Endothelial cell of umbilical vein (primary cell): ENCODE data around the gene NUDT14. TPM values are rescaled to one million over a fixed set of nuclear protein-coding genes. Genes with fewer than 3 reads are reported as not detected.

Experiments used
- BruUV-seq: library from RNA; stranded (reverse); fragments of 400-500 nt; replicated peaks from 2 replicates; lab custom pipeline; 2021; lab: Mats Ljungman, UMichigan
- CTCF ChIA-PET: fragments of 300-600, 350-600 bp; sonication (Branson Sonifier 250); formaldehyde crosslinking; loops from one replicate; lab custom pipeline; 2021; ENCODE audit warnings: antibody characterized with exemption, inconsistent platforms; lab: Charles Lee
- POLR2A ChIA-PET: fragments of 300-600, 350-600 bp; sonication (Branson Sonifier 250); formaldehyde crosslinking; loops from one replicate; lab custom pipeline; 2021; ENCODE audit warnings: antibody characterized with exemption, inconsistent platforms; lab: Charles Lee
- DNase-seq: peaks from one replicate; pipeline ENCODE4 v3.0.0-alpha.2; 2011; ENCODE audit warnings: low read depth, low spot score
- FAIRE-seq: peaks from 2 replicates; lab custom pipeline; 2011; peaks lifted over from hg19 to GRCh38; lab: Jason Lieb, UNC
- H2AFZ ChIP-seq: 2 replicates; pipeline ENCODE4 v1.6.0; 2012; ENCODE audit warnings: low read depth, low read length, control low read depth, inconsistent platforms
- H3K27ac ChIP-seq: 2 replicates; pipeline ENCODE4 v1.5.1; 2011; ENCODE audit warnings: low read depth, mild to moderate bottlenecking, control low read depth, low read length, moderate library complexity; ENCODE audit not compliant: insufficient read depth
- H3K27me3 ChIP-seq, 2 experiments: 2 replicates each; pipeline versions ENCODE4 v1.6.0 to v1.6.1; 2011; ENCODE audit warnings: low read length in 2 of 2, mixed read lengths in 1 of 2; ENCODE audit not compliant: control insufficient read depth in 2 of 2, insufficient read depth in 2 of 2
- H3K36me3 ChIP-seq, 2 experiments: 2 replicates in 1 of 2; 3 replicates in 1 of 2; pipeline ENCODE4 v1.5.1; 2011; ENCODE audit warnings: low read length in 2 of 2, mild to moderate bottlenecking in 1 of 2, moderate library complexity in 1 of 2; ENCODE audit not compliant: control insufficient read depth in 2 of 2, insufficient read depth in 2 of 2; ENCODE audit errors: extremely low read depth in 1 of 2
- H3K4me1 ChIP-seq: 3 replicates; pipeline ENCODE4 v1.5.1; 2011; ENCODE audit warnings: mild to moderate bottlenecking, low read length; ENCODE audit not compliant: control insufficient read depth, insufficient read depth; ENCODE audit errors: extremely low read depth
- H3K4me2 ChIP-seq: 2 replicates; pipeline ENCODE4 v1.6.1; 2011; ENCODE audit warnings: low read length, control low read depth, mixed read lengths; ENCODE audit not compliant: insufficient read depth
- H3K4me3 ChIP-seq, 3 experiments: fragments of 200-600 bp in 1 of 3; sonication (generic), shearing (Covaris generic) in 1 of 3; replicated peaks in 1 of 3; 2 replicates each; pipeline ENCODE4 v1.5.1; 2011 to 2016; ENCODE audit warnings: control low read depth in 3 of 3, low read length in 3 of 3, mild to moderate bottlenecking in 2 of 3, inconsistent platforms in 1 of 3, low read depth in 1 of 3, moderate library complexity in 1 of 3; ENCODE audit not compliant: insufficient read depth in 1 of 3
- H3K79me2 ChIP-seq: 2 replicates; pipeline ENCODE4 v1.6.0; 2012; ENCODE audit warnings: low read length, inconsistent platforms; ENCODE audit not compliant: control insufficient read depth, insufficient read depth
- H3K9ac ChIP-seq: replicated peaks from 2 replicates; pipeline ENCODE3; 2011; ENCODE audit warnings: low read length, control low read depth; ENCODE audit not compliant: insufficient read depth; ENCODE audit errors: extremely low read depth
- H3K9me1 ChIP-seq: replicated peaks from 3 replicates; pipeline ENCODE4 v1.6.0; 2011; ENCODE audit warnings: mild to moderate bottlenecking, low read length; ENCODE audit not compliant: control insufficient read depth, insufficient read depth; ENCODE audit errors: extremely low read depth
- H3K9me3 ChIP-seq: replicated peaks from 2 replicates; pipeline ENCODE4 v1.5.1; 2012; ENCODE audit warnings: low read length, inconsistent platforms; ENCODE audit not compliant: control insufficient read depth, insufficient read depth
- H4K20me1 ChIP-seq: replicated peaks from 2 replicates; pipeline ENCODE3; 2011; ENCODE audit warnings: mild to moderate bottlenecking, low read length; ENCODE audit not compliant: control insufficient read depth, insufficient read depth; ENCODE audit errors: extremely low read depth
- EZH2 ChIP-seq: IDR thresholded peaks from 2 replicates; pipeline ENCODE4 v1.6.1; 2012; ENCODE audit warnings: borderline replicate concordance, low read depth, mild to moderate bottlenecking, moderate library complexity, low read length, inconsistent platforms; ENCODE audit not compliant: severe bottlenecking
- FOS ChIP-seq: IDR thresholded peaks from 2 replicates; pipeline ENCODE4 v1.6.1; 2011; ENCODE audit warnings: mild to moderate bottlenecking, low read length, moderate library complexity, borderline replicate concordance; ENCODE audit not compliant: insufficient read depth
- GATA2 ChIP-seq: IDR thresholded peaks from 2 replicates; pipeline ENCODE4 v1.7.0; 2011; ENCODE audit warnings: low read depth, mild to moderate bottlenecking, moderate library complexity, mixed read lengths, low read length; ENCODE audit not compliant: insufficient read length, insufficient read depth
- JUN ChIP-seq: IDR thresholded peaks from 2 replicates; pipeline ENCODE4 v1.6.1; 2011; ENCODE audit warnings: borderline replicate concordance, low read depth; ENCODE audit not compliant: insufficient read length, insufficient read depth
- MYC ChIP-seq: IDR thresholded peaks from one replicate; pipeline ENCODE4 v1.6.1; 2011; ENCODE audit warnings: mild to moderate bottlenecking, low read depth, low read length
- POLR2A ChIP-seq: IDR thresholded peaks from 2 replicates; pipeline ENCODE4 v1.6.1; 2012; ENCODE audit warnings: low read depth, mild to moderate bottlenecking, control low read depth, low read length
- POLR2AphosphoS5 ChIP-seq: IDR thresholded peaks from 2 replicates; pipeline ENCODE4 v1.6.1; 2012; ENCODE audit warnings: low read depth, mild to moderate bottlenecking, control low read depth, low read length, moderate library complexity; ENCODE audit not compliant: insufficient read depth
- dilution Hi-C: fragments of 300-500 bp; cut with MboI; formaldehyde crosslinking; loops from one replicate; pipeline ENCODE4 v1.15.0; 2019; ENCODE audit warnings: low sequenced_read_pairs; ENCODE audit not compliant: extremely low pct_ligation_motif_present
- intact Hi-C: fragments of 100-400 bp; cut with micrococcal nuclease; formaldehyde crosslinking; loops from one replicate; pipeline ENCODE4 v1.10.0; 2022
- polyA plus RNA-seq, 4 experiments: library from polyadenylated mRNA; depleted of rRNA in 3 of 4; stranded (reverse) in 3 of 4; unstranded in 1 of 4; fragments of >200 nt; gene quantifications; 2 replicates each; pipeline versions ENCODE4 v1.2.1 to v1.2.3, GENCODE V29; 2011 to 2012; ENCODE audit warnings: missing spikeins in 1 of 4
- total RNA-seq: library from RNA; stranded (reverse); gene quantifications from 2 replicates; pipeline ENCODE4 v1.2.3, GENCODE V29; 2021
- TF ChIP-seq, protein P1 (sequence below): IDR thresholded peaks from 2 replicates; pipeline ENCODE4 v1.6.1; 2011; ENCODE audit not compliant: insufficient read depth, insufficient read length
- TF ChIP-seq, protein P2 (sequence below), 2 donors: IDR thresholded peaks; 1 replicate in 1 of 2; 2 replicates in 1 of 2; pipeline ENCODE4 v1.5.1; 2011; ENCODE audit warnings: low read length in 2 of 2, mild to moderate bottlenecking in 2 of 2, moderate library complexity in 2 of 2, control low read depth in 1 of 2, inconsistent platforms in 1 of 2, low read depth in 1 of 2; ENCODE audit not compliant: insufficient read depth in 1 of 2; ENCODE audit errors: extremely low read depth in 1 of 2

The NUDT14 gene
- total and polyA plus RNA-seq, 2 donors (not counting 3 experiments of a cell fraction or from before 2014, with no cell fraction given) = 97.7 to 103 TPM

DNA sequence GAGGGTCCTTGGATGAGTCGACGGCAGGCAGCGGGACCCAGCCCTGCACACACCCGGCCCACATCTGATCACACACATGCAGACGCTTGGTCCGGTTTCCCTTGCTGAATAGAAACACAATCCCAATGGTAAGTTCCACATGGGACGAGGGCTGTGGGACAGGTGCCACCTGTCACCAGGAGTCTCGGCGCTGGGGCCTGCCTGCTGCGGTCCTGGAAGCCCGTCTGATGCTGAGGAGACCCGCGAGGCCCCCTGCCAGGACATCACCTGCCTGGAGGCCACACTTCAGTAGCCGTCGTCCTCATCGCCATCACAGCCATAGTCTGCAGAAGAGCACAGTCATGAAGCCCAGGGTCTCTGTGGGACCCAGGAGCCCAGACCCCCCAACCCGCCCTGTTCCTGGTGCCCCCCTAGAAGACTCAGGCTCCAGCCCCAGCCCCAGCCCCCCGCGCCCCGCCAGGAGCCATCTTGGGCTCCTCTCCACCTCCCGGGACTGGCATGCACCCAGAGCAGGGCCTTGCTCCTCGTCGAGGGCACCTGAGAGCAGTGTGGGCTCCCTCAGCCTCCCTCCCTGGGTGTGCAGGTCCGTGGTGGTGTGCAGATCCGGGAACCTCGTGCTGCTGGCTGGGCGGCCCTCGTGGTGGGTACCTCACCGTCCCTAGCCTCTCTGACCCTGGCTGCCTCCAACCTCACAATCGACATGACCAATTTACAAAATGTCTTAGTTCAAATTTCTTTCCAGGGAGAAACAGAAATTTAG, 29.3 kb upstream of the NUDT14 start:
- H3K4me2 ChIP-seq = no peak overlapping the region
- intact Hi-C loops = no loop called here
- H3K27ac ChIP-seq = no peak overlapping the region
- ChIA-PET POLR2A (no interaction called here), CTCF (no interaction called here)
- H3K27me3 ChIP-seq = no peaks in the 10 kb centered on the region
- FAIRE-seq = no peak
- dilution Hi-C loops = no loop called here
- no TSS peak for BruUV-seq
- no peak overlapping the region for H3K4me3 ChIP-seq
- no peak for DNase-seq
- no peaks in the 10 kb centered on the region for H3K9me1 ChIP-seq
- no peaks in the 10 kb centered on the region for H3K4me1 ChIP-seq
- H3K36me3 ChIP-seq = peaks cover 0 to 16% of the 10 kb centered on the region in 2 experiments
- H3K79me2 ChIP-seq = no peaks in the 10 kb centered on the region
- no peak for TF ChIP-seq EZH2
- H4K20me1 ChIP-seq = no peaks in the 10 kb centered on the region
- H2AFZ ChIP-seq = no peak overlapping the region
- no peak overlapping the region for H3K9ac ChIP-seq
- H3K9me3 ChIP-seq = no peaks in the 10 kb centered on the region

DNA sequence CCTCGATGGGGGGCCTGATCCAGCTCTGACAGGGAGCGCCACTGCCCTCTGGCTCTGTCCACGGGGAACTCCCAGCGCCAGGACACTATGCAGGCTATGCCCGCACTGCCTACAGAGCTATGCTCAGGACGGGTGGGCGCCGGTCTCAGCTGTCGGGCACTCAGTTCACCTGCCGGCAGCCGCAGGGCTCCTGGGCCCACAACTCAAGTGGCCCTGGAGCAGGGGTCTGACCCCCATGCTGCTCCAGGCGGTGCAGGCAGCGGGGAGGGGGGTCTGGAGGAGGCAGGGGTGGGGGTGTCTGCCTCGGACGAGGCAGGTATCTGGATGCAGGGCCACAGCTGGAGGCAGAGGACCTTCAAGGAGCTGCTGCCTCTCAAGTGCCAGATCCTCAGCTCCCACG, 28.5 kb upstream of the NUDT14 start:
- intact Hi-C loops (loop anchor here (10.0 kb wide), 1 partner anchor 45 kb away; no protein-coding TSS in a partner anchor), dilution Hi-C loops (no loop called here)
- no peak for TF ChIP-seq FOS
- TF ChIP-seq, protein P1, sequence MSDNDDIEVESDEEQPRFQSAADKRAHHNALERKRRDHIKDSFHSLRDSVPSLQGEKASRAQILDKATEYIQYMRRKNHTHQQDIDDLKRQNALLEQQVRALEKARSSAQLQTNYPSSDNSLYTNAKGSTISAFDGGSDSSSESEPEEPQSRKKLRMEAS = no peak
- TF ChIP-seq, protein P2, sequence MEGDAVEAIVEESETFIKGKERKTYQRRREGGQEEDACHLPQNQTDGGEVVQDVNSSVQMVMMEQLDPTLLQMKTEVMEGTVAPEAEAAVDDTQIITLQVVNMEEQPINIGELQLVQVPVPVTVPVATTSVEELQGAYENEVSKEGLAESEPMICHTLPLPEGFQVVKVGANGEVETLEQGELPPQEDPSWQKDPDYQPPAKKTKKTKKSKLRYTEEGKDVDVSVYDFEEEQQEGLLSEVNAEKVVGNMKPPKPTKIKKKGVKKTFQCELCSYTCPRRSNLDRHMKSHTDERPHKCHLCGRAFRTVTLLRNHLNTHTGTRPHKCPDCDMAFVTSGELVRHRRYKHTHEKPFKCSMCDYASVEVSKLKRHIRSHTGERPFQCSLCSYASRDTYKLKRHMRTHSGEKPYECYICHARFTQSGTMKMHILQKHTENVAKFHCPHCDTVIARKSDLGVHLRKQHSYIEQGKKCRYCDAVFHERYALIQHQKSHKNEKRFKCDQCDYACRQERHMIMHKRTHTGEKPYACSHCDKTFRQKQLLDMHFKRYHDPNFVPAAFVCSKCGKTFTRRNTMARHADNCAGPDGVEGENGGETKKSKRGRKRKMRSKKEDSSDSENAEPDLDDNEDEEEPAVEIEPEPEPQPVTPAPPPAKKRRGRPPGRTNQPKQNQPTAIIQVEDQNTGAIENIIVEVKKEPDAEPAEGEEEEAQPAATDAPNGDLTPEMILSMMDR (IDR thresholded peaks at IDR 0.05; ENCODE audit: extremely low read depth in 1 of 2, insufficient read depth in 1 of 2, low read depth in 1 of 2, low read length in 2 of 2) = no peak
- TF ChIP-seq GATA2 = no peak
- TF ChIP-seq POLR2AphosphoS5 = no peak
- TF ChIP-seq MYC = no peak
- no peak for TF ChIP-seq JUN
- no peak for TF ChIP-seq EZH2
- TF ChIP-seq POLR2A = no peak
- H3K4me3 ChIP-seq = no peak overlapping the region
- no peaks in the 10 kb centered on the region for H4K20me1 ChIP-seq
- FAIRE-seq (no peak), DNase-seq (no peak)
- H3K79me2 ChIP-seq = no peaks in the 10 kb centered on the region
- POLR2A ChIA-PET = no interaction called here
- peaks cover 0 to 12% of the 10 kb centered on the region in 2 experiments for H3K36me3 ChIP-seq
- CTCF ChIA-PET = no interaction called here
- H2AFZ ChIP-seq = no peak overlapping the region
- no peaks in the 10 kb centered on the region for H3K4me1 ChIP-seq
- TSS peak; percentile 63 for BruUV-seq
- no peak overlapping the region for H3K27ac ChIP-seq
- no peak overlapping the region for H3K9ac ChIP-seq
- H3K9me1 ChIP-seq = no peaks in the 10 kb centered on the region
- no peaks in the 10 kb centered on the region for H3K9me3 ChIP-seq
- H3K4me2 ChIP-seq = no peak overlapping the region
- H3K27me3 ChIP-seq = no peaks in the 10 kb centered on the region
